Endothelial cell (in vitro differentiated cells): ENCODE results near the gene VANGL1. TPM values are rescaled to one million over a fixed set of nuclear protein-coding genes. Genes with fewer than 3 reads are reported as not detected.

Experiments used
- DNase-seq: peaks from one replicate; pipeline ENCODE4 v3.0.0; 2021; ENCODE audit warnings: low spot score
- H3K27ac Mint-ChIP-seq: one replicate; pipeline ENCODE4 v1.8.0; 2021; ENCODE audit warnings: mixed read lengths, inconsistent platforms; ENCODE audit not compliant: unreplicated experiment
- H3K27me3 Mint-ChIP-seq: one replicate; pipeline ENCODE4 v1.8.0; 2021; ENCODE audit warnings: mild to moderate bottlenecking, moderate library complexity, mixed read lengths, inconsistent platforms; ENCODE audit not compliant: unreplicated experiment
- H3K36me3 Mint-ChIP-seq: one replicate; pipeline ENCODE4 v1.8.0; 2021; ENCODE audit warnings: mild to moderate bottlenecking, low read depth, mixed read lengths, inconsistent platforms; ENCODE audit not compliant: unreplicated experiment
- H3K4me1 Mint-ChIP-seq: one replicate; pipeline ENCODE4 v1.8.0; 2021; ENCODE audit warnings: mild to moderate bottlenecking, mixed read lengths, inconsistent platforms; ENCODE audit not compliant: unreplicated experiment
- H3K4me3 Mint-ChIP-seq: one replicate; pipeline ENCODE4 v1.8.0; 2021; ENCODE audit warnings: mild to moderate bottlenecking, mixed read lengths, inconsistent platforms; ENCODE audit not compliant: unreplicated experiment
- H3K9me3 Mint-ChIP-seq: one replicate; pipeline ENCODE4 v1.8.0; 2021; ENCODE audit warnings: mixed read lengths, inconsistent platforms; ENCODE audit not compliant: unreplicated experiment
- total RNA-seq: library from RNA; stranded (reverse); fragmentation: NEBNext Ultra II Directional; extraction: Animal tissue kit (Norgen Biotek cat#: 25700); gene quantifications from one replicate; pipeline ENCODE4 v1.2.1, GENCODE V29; 2021; ENCODE audit not compliant: unreplicated experiment
- TF ChIP-seq, protein P1 (sequence below): fragments of 200-600 bp; sonication (generic); IDR thresholded peaks from one replicate; pipeline ENCODE4 v1.5.0; 2021; ENCODE audit warnings: antibody characterized with exemption; ENCODE audit not compliant: unreplicated experiment

Gene VANGL1
- total RNA-seq, 1 donor from 2014 or later: 14.9 TPM

DNA sequence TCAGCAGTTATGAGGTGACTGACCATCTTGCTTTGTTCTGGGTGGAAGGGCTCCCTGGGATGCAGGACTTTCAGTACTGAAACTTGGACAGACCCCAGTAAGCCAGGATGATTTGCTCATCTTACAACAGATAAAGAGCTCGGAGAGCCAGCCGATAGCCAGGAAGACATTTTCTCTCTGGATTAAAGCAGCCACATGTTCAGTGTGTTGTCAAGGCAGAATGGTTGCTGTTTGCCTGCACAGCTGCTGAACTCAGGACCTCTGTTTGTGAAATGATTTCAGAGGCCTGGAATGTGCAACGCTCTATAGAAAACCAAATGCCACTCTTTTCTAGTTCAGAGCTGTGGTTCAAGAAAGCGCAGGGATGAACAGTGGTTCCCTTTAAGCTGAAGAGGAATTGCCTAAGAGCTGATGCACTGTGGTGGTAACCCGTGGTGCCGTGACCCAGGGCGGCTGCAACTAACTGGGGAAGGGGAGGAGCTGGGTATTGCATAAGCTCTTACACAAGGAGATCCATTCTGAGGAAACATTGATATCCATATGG, 86.0 kb downstream of the VANGL1 start:
- no peak overlapping the region for H3K4me3 Mint-ChIP-seq
- H3K4me1 Mint-ChIP-seq: peaks cover 55% of the 10 kb centered on the region
- H3K27ac Mint-ChIP-seq: no peak overlapping the region
- no peaks in the 10 kb centered on the region for H3K36me3 Mint-ChIP-seq
- DNase-seq: no peak
- no peaks in the 10 kb centered on the region for H3K27me3 Mint-ChIP-seq
- H3K9me3 Mint-ChIP-seq: no peaks in the 10 kb centered on the region
- TF ChIP-seq, protein P1, sequence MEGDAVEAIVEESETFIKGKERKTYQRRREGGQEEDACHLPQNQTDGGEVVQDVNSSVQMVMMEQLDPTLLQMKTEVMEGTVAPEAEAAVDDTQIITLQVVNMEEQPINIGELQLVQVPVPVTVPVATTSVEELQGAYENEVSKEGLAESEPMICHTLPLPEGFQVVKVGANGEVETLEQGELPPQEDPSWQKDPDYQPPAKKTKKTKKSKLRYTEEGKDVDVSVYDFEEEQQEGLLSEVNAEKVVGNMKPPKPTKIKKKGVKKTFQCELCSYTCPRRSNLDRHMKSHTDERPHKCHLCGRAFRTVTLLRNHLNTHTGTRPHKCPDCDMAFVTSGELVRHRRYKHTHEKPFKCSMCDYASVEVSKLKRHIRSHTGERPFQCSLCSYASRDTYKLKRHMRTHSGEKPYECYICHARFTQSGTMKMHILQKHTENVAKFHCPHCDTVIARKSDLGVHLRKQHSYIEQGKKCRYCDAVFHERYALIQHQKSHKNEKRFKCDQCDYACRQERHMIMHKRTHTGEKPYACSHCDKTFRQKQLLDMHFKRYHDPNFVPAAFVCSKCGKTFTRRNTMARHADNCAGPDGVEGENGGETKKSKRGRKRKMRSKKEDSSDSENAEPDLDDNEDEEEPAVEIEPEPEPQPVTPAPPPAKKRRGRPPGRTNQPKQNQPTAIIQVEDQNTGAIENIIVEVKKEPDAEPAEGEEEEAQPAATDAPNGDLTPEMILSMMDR: no peak

DNA sequence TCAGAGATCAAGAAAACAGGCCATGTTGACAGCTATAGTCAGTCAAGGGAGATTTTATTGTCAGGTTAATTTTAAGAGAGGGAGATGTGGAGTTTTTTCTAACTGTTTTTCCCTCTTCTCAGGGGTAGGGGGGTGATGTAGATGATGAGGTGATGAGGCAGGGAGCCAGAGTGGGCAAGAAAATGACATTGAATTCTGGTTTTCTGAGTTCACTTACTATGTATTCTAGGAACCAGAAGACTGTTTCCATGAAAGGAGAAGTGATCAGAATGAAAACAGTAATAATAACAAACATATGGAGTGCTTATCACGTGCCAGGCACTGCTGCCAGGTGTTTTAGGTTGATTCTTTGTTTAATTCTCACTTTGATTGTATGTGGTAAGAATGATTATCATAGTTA, 86.6 kb downstream of the VANGL1 start:
- H3K4me3 Mint-ChIP-seq: no peak overlapping the region
- DNase-seq: no peak
- no peak overlapping the region for H3K27ac Mint-ChIP-seq
- H3K4me1 Mint-ChIP-seq: peaks cover 55% of the 10 kb centered on the region
- H3K27me3 Mint-ChIP-seq: no peaks in the 10 kb centered on the region
- H3K36me3 Mint-ChIP-seq: no peaks in the 10 kb centered on the region
- TF ChIP-seq, protein P1: no peak
- no peaks in the 10 kb centered on the region for H3K9me3 Mint-ChIP-seq

DNA sequence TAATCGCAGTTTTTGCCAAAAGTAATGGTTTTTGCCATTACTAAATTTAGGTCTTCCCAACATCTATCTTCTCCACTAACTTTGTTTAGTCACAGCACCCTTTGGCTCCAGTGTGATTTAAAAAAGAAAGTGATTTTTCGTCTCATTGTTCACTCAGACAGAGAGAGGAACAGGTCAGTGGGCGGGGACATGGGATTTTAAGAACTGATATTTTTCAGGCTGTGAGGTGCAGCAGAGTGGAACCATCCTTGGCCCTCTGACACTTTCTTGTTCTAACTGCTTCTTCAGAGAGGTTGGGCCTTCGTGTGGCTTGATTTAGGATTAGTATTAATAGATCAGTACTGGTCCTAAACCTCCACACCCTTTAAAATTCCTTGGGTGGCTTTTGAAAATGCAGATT, 88.0 kb downstream of the VANGL1 start:
- DNase-seq: no peak

DNA sequence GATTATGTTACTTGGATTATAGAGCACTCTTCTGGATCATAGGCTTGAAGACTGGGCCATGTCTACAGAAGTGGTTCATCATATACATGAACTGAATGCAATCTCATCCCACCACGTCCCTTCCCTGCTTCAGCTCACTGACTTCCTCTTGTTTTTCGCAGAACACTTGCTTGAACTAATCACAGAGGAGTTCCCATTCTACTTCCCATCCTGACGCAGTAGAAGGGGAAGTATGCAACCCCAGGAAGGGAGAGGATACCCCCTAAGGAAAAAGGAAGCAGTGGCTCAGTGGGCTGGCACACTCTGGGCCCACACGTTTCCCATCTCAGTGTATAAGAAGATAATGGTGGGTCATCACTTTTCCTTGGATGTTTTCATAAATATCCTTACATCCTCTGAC, 90.5 kb downstream of the VANGL1 start:
- H3K27ac Mint-ChIP-seq: no peak overlapping the region
- no peaks in the 10 kb centered on the region for H3K9me3 Mint-ChIP-seq
- H3K4me3 Mint-ChIP-seq: no peak overlapping the region
- H3K4me1 Mint-ChIP-seq: peaks cover 22% of the 10 kb centered on the region
- TF ChIP-seq, protein P1: no peak
- DNase-seq: no peak
- H3K36me3 Mint-ChIP-seq: no peaks in the 10 kb centered on the region
- H3K27me3 Mint-ChIP-seq: peaks cover 1% of the 10 kb centered on the region

More for the DNA sequence above, 88.0 kb downstream of the VANGL1 start:
- Mint-ChIP-seq H3K4me3 (no peak overlapping the region), H3K9me3 (no peaks in the 10 kb centered on the region), H3K4me1 (peaks cover 46% of the 10 kb centered on the region), H3K27me3 (peaks cover 1% of the 10 kb centered on the region), H3K27ac (no peak overlapping the region), H3K36me3 (no peaks in the 10 kb centered on the region)
- TF ChIP-seq, protein P1: no peak

DNA sequence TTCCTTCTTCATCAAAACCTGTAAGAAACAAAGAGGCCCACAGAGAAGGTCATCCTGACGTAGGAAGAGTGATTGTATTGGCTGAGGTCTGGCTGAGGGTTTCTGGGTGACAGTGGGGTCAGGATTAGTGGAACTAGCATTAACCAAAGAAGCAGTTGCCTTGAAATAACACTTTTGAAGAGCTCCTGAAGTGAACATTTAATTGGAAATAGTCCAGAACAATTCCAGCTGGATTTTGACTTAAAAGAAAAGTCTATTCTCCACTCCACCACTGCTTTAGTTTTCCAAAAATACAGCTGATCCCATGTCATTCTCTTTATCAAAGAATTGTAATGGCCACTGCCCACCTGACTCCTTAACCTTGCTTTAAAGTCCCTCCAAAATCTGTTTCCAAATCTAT, 99.0 kb downstream of the VANGL1 start:
- no peak for DNase-seq
- H3K27me3 Mint-ChIP-seq: peaks cover 2% of the 10 kb centered on the region
- no peak overlapping the region for H3K27ac Mint-ChIP-seq
- peaks cover 4% of the 10 kb centered on the region for H3K4me1 Mint-ChIP-seq
- no peak overlapping the region for H3K4me3 Mint-ChIP-seq
- TF ChIP-seq, protein P1: no peak
- no peaks in the 10 kb centered on the region for H3K36me3 Mint-ChIP-seq
- no peaks in the 10 kb centered on the region for H3K9me3 Mint-ChIP-seq
